NCI-H128 (cell line): ENCODE data around the gene ZFP62.

Experiments used
- DNase-seq: peaks from one replicate; lab custom pipeline; 2025; ENCODE audit not compliant: unreplicated experiment; lab: John Stamatoyannopoulos, UW

Gene ZFP62

DNA sequence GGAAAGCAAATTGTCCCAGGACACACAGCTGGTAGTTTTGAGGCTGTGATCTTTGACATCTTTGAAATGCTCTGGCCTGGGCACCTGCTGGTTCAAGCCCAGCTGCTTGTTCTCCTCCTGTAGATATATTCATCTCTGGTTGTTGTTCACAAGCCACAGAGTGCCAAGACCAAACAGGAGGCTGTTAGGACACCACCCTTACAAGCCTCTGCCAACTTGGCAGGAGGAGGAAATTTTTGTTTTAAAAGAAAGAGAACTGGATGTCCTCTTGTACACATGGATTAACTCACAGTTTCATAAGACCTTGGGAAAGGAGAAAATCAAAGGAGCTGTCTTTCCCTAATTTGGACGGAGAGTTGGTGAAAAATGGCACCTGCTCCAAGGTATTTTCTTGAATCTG, 8.5 kb upstream of the ZFP62 start:
- no peak for DNase-seq

- peak; percentile 55 for DNase-seq
Observed at GRCh38 chr5:180868960-180869359, 7.9 kb upstream of the ZFP62 start.

- no peak for DNase-seq
Observed at GRCh38 chr5:180866985-180867384, 5.9 kb upstream of the ZFP62 start.

- DNase-seq, result no peak
Observed at GRCh38 chr5:180865981-180866695, 5.1 kb upstream of the ZFP62 start.

DNA sequence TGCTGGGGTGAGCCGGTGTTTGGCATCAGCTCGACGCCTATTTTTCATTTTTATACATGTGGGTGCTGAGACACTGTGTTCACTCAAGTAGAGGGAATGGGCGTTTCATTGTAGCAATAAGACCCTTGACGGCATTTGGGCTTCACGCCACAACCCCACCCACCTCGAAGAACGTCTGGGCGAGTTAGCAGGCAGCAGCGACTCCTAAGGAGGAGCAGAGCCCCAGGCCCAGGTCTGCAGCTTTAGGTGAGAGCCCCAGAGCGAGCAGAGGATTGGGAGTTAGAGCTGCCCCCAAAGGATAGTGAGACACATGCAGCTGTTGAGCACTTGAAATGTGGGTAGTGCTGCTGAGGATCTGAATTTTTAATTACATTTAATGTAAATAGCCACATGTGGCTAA, 1.6 kb upstream of the ZFP62 start:
- DNase-seq, result no peak

- peak; percentile 16 for DNase-seq
Observed at GRCh38 chr5:180860273-180860886, 696 bp downstream of the ZFP62 start.

GRCh38 chr5:180858586-180858985, 2.5 kb downstream of the ZFP62 start:
- DNase-seq, result no peak

DNA sequence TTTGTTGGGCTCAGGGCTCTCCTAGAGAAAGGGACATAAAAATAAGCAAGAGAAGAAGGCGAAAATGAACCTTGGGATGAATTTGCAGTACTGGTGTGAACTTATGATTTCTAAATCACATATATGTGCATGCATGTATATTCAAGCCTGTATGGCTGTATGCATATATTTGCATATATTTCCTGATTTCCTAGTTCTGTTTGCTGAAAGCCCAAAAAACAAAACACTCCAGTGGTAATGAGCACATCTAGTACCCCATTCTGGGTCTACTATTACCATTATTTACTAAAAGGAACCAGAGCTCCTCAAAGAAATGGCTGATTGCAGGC, 7.3 kb downstream of the ZFP62 start:
- DNase-seq, result no peak

DNA sequence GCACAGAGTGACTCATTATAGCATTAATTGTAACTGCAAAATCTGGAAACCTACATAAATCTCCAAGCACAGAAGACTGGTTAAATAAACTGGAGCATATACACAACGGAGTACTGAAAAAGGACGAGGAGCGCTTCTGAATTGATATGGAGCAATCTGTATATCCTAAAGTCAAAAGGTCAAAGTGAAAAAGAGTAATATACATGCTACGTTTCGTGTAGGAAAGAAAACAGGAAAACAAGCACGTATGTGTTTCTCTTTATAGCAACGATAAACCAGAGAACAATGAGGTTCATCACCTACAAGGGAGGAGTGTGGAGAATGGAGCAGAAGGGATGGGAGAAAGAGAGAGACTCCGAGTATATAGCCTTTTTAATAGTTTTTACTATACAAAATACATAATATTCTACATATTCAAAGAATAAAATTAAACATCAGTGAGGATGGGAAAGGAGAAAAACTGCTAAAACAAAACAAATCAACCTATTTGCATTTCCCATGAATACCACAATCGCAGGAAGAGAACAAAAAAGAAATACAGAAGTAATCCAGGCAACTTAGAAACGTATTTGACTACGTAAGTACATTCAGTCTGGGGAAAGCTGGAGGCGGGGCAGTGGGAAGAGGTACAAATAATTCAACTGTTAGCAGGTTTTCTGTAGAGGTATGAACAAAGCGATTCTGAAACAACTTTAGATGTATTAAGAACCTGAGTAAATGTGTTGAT, 7.8 kb downstream of the ZFP62 start:
- DNase-seq, result no peak

DNA sequence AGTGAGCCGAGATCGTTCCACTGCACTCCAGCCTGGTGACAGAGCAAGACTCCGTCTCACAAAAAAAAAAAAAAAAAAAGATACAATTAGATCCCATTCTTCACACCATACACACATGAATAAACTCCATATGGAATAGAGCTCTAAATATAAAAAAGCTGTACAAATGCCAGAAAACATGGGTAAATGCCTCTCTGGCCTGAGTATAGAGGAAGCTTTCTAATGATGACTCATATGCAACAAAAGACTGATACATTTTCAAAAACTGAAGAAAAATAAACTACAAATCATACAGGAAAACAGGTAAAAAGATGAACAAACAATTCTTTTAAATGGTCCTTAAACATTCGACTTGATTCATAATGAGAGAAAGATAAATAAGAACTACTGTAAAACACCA, 8.6 kb downstream of the ZFP62 start:
- DNase-seq, result no peak

- DNase-seq, result no peak
Observed at GRCh38 chr5:180850434-180851078, 10.5 kb downstream of the ZFP62 start.

DNA sequence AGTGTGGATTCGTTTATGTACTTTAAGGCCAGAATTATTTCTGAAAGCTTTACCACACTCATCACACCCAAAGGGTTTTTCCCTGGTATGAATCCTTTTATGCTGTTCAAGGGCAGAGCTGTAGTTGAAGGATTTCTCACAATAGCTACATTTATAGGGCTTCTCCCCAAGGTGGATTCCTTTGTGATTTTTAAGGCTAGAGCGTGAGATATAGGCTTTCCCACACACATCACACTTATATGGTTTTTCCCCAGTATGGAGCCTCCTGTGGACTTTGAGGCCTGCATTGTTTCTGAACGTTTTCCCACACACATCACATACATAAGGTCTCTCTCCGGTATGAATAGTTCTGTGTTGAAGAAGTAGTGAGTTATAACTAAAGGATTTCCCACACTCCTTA, 11.2 kb downstream of the ZFP62 start:
- DNase-seq, result no peak

DNA sequence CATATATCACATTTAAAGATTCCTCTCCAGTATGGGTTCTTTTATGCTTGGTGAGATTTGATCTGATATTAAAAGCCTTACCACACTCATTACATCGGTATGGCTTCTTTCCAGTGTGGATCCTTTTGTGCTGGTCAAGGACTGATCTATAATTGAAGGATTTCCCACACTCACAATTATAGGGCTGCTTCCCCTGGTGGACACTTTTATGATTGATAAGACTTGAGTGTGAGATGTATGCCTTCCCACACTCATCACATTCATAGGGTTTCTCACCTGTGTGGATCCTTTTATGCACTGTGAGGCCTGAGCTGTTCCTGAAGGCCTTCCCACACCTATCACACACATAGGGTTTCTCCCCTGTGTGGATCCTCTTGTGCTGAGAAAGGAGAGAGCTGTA, 12.2 kb downstream of the ZFP62 start:
- no peak for DNase-seq

DNA sequence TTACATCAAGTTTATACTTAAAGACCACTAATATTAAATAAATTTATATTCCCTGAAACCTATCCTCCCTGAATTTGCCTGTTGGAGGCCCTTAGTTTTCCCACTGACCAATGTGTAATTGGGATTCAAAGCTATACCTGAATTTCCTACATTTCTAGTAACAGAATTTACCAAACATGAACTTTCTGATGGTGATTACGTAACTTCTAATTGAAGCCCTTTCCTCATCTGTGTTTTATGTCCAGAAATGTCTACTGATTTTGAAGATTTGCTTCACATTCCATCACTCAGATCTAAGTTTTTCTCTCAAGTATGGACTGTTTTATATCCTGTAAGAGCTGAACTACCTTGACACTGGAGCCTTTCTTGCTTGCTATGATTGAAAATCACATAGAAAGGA, 12.8 kb downstream of the ZFP62 start:
- DNase-seq, result no peak

DNA sequence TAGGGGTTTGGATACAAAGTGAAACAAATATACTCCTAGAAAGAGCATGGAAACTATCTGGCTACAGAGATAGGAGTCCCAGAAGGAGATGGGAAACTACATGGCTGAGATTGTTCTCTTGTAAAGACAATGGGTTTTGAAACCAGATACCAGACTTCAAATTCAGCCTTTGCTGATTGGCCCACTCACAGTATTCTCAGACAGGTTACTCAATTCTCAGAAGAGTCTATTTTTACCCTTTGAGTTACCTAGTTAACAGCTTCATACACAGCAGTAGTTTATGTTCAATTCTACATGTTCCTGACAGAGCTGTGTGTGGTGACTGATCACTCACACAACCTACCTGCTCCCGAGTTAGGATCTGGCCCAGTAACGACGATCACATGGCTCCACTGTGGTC, 14.1 kb downstream of the ZFP62 start:
- no peak for DNase-seq

- DNase-seq, result no peak
Observed at GRCh38 chr5:180844858-180845257, 16.2 kb downstream of the ZFP62 start.

- DNase-seq, result no peak
Observed at GRCh38 chr5:180844432-180844831, 16.6 kb downstream of the ZFP62 start.

DNA sequence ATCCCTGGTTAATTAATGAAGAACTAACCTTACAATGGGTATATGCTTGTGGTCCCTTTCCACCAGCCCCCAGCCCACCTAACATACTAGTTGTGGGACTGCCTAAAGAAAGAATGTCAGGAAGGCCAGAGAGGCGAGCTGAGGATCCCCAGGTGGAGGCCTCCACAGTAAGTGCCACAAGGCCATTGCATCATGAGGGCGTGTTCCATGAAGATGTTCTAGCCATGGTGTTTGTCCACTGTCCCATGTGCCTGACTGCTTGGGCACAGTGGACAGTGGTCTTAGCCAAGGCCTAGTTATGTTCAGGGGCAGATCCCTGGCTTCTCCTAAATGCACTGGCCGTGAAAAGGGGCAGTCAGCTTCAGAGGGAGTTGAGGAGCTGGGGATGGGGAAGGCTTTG, 21.1 kb downstream of the ZFP62 start:
- DNase-seq, result no peak

- no peak for DNase-seq
Observed at GRCh38 chr5:180839227-180839626, 21.8 kb downstream of the ZFP62 start.

DNA sequence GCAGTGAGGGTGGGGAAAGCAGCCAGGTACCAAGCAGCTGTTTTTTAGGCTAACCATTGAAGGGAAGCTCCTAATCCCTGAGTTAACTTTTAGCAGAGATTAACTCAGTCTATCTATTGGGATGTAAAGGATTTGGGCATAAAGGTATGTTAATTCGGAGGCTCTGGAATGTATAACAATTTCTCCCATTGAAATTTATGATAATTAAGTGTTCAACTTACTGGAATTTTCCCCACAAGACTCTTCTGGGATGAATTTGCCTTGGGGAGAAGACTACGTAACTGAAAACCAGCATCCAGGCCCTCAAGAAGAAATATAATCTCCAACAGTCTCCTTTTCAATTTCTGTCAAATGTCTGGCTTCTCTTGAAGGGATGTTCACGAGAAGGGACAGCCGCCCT, 23.6 kb downstream of the ZFP62 start:
- DNase-seq, result no peak

DNA sequence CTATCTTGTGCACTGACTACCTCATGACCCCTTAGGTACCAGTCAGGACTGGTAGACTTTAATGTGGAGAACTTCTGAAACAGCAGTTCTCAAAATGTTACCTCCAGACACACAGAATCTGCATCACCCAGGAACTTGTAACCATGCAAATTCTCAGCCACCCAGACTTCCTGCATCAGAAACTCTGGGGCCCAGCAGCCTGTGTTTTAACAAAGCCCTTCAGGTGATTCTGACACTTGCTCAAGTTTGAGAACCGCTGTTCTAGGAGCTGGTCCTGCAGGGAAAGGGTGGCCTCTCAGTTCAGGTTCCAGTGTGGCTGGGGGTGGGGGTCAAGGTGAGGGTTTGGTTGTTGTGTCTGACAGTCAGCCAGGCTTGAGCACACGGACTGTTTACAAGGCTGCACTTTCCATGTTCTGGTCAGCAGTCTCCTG, 28.4 kb downstream of the ZFP62 start:
- DNase-seq, result no peak
